Measurements from ENCODE around the gene NINL.
"Not testable (repeated sequence)": the region's sequence is repeated elsewhere in the genome, so short reads cannot be mapped to it uniquely, and the experiment has no call there.

NINL gene

GRCh38 chr20:25477014-25477882 is 108.1 kb downstream of the NINL start:
- no peak for TF ChIP-seq EZH2 (IDR thresholded peaks at IDR 0.05; ENCODE audit: borderline replicate concordance, low read length)
- no peak for TF ChIP-seq CTCF (IDR thresholded peaks at IDR 0.05; ENCODE audit: low read length)
- Histone ChIP-seq H3K4me2 (ENCODE audit: low read length) (no peak overlapping the region), H4K20me1 (ENCODE audit: insufficient read depth, low read length) (no peaks in the 10 kb centered on the region), H3F3A (ENCODE audit: insufficient read depth, low read length) (no peaks in the 10 kb centered on the region), H3K9me2 (ENCODE audit: low read depth, low read length) (no peaks in the 10 kb centered on the region), H3K9me3 (ENCODE audit: low read length) (no peaks in the 10 kb centered on the region), H2AFZ (ENCODE audit: low read length) (no peak overlapping the region), H3K79me2 (ENCODE audit: insufficient read depth, low read length) (no peaks in the 10 kb centered on the region), H3K27me3 (ENCODE audit: insufficient read depth, low read length) (no peaks in the 10 kb centered on the region), H3K9ac (ENCODE audit: low read length) (no peak overlapping the region), H3K27ac (ENCODE audit: low read depth, low read length, poor library complexity, severe bottlenecking) (no peak overlapping the region), H3K4me1 (ENCODE audit: insufficient read depth, low read length, severe bottlenecking) (no peaks in the 10 kb centered on the region), H3K36me3 (ENCODE audit: insufficient read depth, low read length) (no peaks in the 10 kb centered on the region), H3K4me3 (ENCODE audit: low read depth, low read length, poor library complexity, severe bottlenecking) (no peak overlapping the region)

- no peak overlapping the region for H3K4me2 ChIP-seq (ENCODE audit: low read length)
- H3K36me3 ChIP-seq (ENCODE audit: insufficient read depth, low read length), result no peaks in the 10 kb centered on the region
Measured at GRCh38 chr20:25476106-25477013, 109.0 kb downstream of the NINL start.

GRCh38 chr20:25473297-25473696 is 112.0 kb downstream of the NINL start:
- not testable (repeated sequence) for H3K9ac ChIP-seq (ENCODE audit: low read length); H4K20me1 ChIP-seq (ENCODE audit: insufficient read depth, low read length); H3K36me3 ChIP-seq (ENCODE audit: insufficient read depth, low read length); H3K9me3 ChIP-seq (ENCODE audit: low read length); H3K4me3 ChIP-seq (ENCODE audit: low read depth, low read length, poor library complexity, severe bottlenecking); H3F3A ChIP-seq (ENCODE audit: insufficient read depth, low read length); H3K27me3 ChIP-seq (ENCODE audit: insufficient read depth, low read length); H3K4me2 ChIP-seq (ENCODE audit: low read length); H3K4me1 ChIP-seq (ENCODE audit: insufficient read depth, low read length, severe bottlenecking); H3K79me2 ChIP-seq (ENCODE audit: insufficient read depth, low read length); H3K27ac ChIP-seq (ENCODE audit: low read depth, low read length, poor library complexity, severe bottlenecking); H2AFZ ChIP-seq (ENCODE audit: low read length); H3K9me2 ChIP-seq (ENCODE audit: low read depth, low read length)

More at GRCh38 chr20:25476106-25477013, 109.0 kb downstream of the NINL start:
- no peaks in the 10 kb centered on the region for H3K9me3 ChIP-seq (ENCODE audit: low read length)
- no peak overlapping the region for H3K9ac ChIP-seq (ENCODE audit: low read length)
- no peaks in the 10 kb centered on the region for H3K9me2 ChIP-seq (ENCODE audit: low read depth, low read length)
- no peaks in the 10 kb centered on the region for H3K79me2 ChIP-seq (ENCODE audit: insufficient read depth, low read length)
- no peaks in the 10 kb centered on the region for H3K27me3 ChIP-seq (ENCODE audit: insufficient read depth, low read length)
- no peaks in the 10 kb centered on the region for H3F3A ChIP-seq (ENCODE audit: insufficient read depth, low read length)
- no peak overlapping the region for H3K27ac ChIP-seq (ENCODE audit: low read depth, low read length, poor library complexity, severe bottlenecking)
- H3K4me3 ChIP-seq (ENCODE audit: low read depth, low read length, poor library complexity, severe bottlenecking), result no peak overlapping the region
- H3K4me1 ChIP-seq (ENCODE audit: insufficient read depth, low read length, severe bottlenecking), result no peaks in the 10 kb centered on the region
- TF ChIP-seq EZH2 (IDR thresholded peaks at IDR 0.05; ENCODE audit: borderline replicate concordance, low read length), result no peak
- no peak for TF ChIP-seq CTCF (IDR thresholded peaks at IDR 0.05; ENCODE audit: low read length)
- no peak overlapping the region for H2AFZ ChIP-seq (ENCODE audit: low read length)
- H4K20me1 ChIP-seq (ENCODE audit: insufficient read depth, low read length), result no peaks in the 10 kb centered on the region

Measured in OCI-LY1 (cell line).